HG03108 (cell line): ENCODE data around the gene ING2.
"Not testable (repeated sequence)": the region's sequence is repeated elsewhere in the genome, so short reads cannot be mapped to it uniquely, and the experiment has no call there.

ENCODE experiments used
- ATAC-seq: cut with Tn5 transposase; IDR thresholded peaks from one replicate; pipeline ENCODE4 v1.9.1; 2021; ENCODE audit warnings: moderate library complexity; ENCODE audit not compliant: unreplicated experiment

The ING2 gene

GRCh38 chr4:183504930-183505610 lies at the start of gene ING2:
Gene ING2, plus strand, starts transcription at chr4:183505058. Its CDS starts 138 bp downstream, at chr4:183505196.
- ATAC-seq, result peak; percentile 41

DNA sequence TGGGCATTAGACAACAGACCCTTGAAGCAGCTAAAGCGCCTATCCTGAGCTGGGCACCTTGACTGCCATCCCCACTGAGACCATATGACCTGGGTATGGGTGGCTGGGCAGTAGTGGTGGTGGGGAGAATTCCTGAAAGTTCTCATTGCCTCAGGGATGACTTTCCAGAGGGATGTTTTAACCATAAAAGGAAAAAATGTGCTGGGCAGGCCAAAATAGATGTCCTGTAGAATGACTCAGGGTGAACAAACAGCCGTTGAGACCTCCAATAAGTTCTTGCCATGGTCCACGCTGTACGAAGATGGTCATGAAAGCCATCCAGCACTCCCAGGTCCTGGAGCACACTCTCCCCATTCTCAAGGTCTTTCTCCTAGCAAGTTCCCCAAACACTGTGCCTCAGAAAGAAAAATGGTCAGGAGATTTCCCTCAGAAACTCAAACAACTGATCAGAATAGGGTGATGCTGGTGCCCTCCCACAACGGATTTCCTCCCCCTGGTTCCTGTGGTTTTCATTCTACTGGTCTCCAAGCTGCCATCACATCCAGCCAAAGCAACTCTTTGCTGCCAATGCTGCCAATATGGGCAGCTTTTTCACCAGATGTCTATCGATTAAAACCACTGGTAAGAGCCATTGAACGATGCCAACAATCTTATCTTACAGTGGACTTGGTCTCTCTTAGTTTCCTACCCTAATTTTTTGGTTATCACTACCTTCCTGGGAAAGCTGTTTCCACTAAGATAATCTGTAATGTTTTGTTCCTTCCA lies 49.2 kb upstream of the ING2 start:
- no peak for ATAC-seq

GRCh38 chr4:183458005-183458404 lies 46.9 kb upstream of the ING2 start:
- no peak for ATAC-seq

DNA sequence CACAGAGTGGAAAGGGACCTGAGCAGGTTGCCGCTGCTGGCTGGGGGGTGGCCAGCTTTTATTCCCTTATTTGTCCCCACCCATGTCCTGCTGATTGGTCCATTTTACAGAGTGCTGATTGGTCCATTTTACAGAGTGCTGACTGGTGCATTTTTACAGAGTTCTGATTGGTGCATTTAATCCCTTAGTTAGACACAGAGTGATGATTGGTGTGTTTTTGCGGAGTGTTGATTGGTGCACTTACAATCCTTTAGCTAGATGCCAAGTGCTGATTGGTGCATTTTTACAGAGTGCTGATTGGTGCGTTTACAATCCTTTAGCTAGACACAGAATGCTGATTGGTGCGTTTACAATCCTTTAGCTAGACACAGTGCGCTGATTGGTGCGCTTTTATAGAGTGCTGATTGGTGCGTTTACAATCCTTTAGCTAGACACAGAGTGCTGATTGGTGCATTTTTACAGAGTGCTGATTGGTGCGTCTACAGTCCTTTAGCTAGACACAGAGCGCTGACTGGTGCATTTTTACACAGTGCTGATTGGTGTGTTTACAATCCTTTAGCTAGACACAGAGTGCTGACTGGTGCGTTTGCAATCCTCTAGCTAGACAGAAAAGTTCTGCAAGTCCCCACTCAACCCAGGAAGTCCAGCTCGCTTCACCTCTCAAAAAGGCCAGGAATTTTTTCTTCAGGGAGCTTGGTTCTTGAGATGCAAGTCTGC lies 40.8 kb upstream of the ING2 start:
- ATAC-seq, result not testable (repeated sequence)

GRCh38 chr4:183465879-183466278 lies 39.0 kb upstream of the ING2 start:
- not testable (repeated sequence) for ATAC-seq

GRCh38 chr4:183467246-183467645 lies 37.6 kb upstream of the ING2 start:
- ATAC-seq, result no peak

- no peak for ATAC-seq
Observed at GRCh38 chr4:183468210-183469095, 36.4 kb upstream of the ING2 start.

DNA sequence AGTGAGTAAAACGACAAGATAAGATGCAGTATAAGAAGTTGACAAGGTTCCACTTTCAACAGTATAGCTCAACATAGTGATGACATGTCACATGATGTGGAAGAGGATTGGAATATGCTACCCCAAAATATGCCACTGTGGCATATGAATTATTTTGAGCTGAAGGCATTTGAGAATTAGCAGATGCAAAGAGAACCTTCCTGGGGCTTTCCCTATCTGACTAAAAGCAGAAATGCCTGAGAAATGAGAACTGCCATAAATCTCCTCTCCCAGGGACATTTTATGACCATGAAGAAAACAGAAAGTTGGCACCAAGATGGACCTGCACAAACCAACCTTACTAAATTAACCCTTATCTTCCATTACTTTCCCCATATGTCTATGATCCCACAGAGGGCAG lies 35.6 kb upstream of the ING2 start:
- no peak for ATAC-seq

- ATAC-seq, result no peak
Observed at GRCh38 chr4:183469936-183470335, 34.9 kb upstream of the ING2 start.

- ATAC-seq, result no peak
Observed at GRCh38 chr4:183470821-183471220, 34.0 kb upstream of the ING2 start.

DNA sequence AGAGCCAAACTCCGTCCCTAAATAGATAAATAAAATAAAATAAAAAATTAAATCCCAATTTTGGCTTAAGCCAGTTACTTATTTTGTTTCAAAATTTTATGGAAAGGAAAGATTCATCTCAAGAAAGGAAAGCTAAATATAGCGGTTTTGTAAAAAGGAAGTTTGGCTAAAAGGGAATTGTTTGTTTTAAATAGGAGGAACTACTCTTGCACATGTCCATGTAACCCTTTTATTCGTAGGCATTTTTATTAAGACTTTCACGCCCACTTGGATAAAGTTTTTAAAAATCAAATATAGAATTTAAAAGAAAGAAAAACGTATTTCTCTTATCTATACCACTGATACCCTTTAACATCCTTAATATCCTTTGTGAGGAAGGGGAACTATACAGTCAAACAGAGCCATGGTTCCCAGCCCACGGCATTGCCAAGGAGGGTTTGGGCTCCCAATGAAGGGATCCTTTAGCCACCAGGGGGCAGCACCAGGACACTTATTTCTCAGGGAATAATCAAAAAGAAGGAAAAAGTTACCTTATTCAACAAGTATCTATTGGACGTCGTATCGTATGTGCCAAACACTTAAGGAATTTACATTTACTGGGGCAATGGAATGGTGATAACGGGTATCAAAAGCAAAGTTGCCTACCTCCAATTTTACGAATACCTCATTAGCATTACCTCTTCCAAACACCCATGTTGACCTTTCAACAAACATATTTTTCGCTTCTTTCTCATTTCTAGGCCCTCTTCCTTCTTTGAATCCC lies 32.7 kb upstream of the ING2 start:
- ATAC-seq, result peak; percentile 63

GRCh38 chr4:183478123-183478522 lies 26.7 kb upstream of the ING2 start:
- no peak for ATAC-seq

DNA sequence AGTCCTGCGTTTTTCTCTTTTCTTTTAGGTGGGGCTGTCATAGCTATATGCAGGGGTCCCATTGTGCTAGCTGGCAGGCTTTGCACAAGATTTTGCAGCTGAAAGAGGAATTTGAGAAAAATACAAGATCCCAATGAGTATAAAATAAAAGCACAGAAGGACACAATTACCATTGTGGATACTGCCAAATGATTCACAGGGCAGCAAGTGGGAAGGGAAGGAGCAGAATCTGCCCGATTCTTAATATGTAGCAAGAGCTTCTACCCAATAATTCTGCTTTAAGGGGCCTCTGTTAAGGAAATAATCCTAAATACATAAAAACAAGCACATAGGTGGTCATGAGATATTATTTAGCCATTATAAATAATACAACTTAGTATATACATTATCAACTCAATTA lies 25.9 kb upstream of the ING2 start:
- no peak for ATAC-seq

DNA sequence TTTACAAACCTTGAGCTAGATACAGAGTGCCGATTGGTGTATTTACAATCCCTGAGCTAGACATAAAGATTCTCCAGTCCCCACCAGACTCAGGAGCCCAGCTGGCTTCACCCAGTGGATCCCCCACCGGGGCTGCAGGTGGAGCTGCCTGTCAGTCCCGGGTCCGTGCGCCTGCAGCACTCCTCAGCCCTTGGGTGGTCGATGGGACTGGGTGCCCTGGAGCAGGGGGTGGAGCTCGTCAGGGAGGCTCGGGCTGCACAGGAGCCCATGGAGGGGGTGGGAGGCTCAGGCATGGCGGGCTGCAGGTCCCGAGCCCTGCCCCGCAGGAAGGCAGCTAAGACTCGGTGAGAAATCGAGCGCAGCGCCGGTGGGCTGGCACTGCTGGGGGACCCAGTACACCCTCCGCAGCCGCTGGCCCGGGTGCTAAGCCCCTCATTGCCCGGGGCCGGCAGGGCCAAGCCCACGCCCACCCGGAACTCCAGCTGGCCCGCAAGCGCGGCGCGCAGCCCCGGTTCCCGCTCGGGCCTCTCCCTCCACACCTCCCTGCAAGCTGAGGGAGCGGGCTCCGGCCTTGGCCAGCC lies 22.3 kb upstream of the ING2 start:
- not testable (repeated sequence) for ATAC-seq

DNA sequence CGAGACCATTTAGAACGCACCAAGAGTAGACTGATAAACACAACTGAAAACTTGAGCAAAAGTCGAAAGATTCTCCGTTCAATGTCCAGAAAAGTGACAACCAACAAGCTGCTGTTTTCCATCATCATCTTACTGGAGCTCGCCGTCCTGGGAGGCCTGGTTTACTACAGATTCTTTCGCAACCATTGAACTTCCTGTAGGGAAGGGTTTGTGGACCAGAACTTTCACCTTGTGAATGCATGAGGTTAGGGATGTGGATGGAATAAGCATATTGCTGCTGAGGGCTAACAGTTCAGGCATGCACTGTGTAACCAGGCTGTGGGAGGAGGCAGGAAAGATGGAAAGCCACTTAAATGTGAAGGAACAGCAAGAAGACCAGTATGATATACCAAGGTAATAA lies 20.9 kb upstream of the ING2 start:
- no peak for ATAC-seq

GRCh38 chr4:183485411-183486160 lies 19.3 kb upstream of the ING2 start:
- no peak for ATAC-seq

DNA sequence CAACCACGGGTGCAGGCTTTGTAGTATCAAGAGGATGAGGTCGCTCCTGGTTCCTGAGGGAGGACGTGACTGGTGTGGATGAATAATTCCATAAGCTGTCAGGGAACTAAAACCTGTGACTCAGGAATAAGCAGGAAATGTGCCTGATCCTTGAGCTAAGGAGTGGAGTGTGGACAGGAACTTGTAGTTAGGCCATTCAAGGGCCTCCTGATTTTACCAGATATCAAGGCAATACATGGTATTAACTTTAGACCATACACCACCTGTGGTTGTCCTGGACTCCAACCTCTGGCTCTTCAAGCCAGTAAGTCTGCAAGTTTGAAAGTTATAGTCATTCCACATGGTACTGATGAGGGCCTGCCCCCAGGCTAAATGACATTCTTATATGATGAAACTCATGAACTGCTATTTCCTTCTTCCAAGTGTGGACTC lies 12.1 kb upstream of the ING2 start:
- ATAC-seq, result no peak

DNA sequence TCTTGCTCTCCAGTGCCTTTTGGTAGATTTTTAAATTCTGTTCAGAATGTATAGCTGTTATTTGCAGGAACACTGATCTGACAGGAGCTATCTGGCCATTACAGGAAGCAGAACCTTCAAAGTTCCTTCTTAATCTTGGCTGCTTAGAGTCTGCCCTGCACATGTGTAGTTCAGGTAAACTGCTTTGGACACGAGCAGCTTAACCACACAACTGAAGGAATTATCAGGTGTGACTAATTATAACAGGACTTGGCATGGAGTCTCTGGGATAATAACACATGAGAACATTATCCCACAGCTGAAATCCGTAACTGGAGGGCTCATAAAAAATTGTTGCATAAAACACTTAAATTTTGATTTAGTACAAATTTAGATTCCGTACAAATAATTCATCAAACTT lies 11.6 kb upstream of the ING2 start:
- ATAC-seq, result no peak

- ATAC-seq, result no peak
Observed at GRCh38 chr4:183495184-183495583, 9.7 kb upstream of the ING2 start.
